H9 (cell line): Measurements from ENCODE around the gene TMEM45B. TPM values are rescaled to one million over a fixed set of nuclear protein-coding genes. Genes with fewer than 3 reads are reported as not detected.

Experiments
- DNase-seq: peaks from one replicate; pipeline ENCODE4 v3.0.0-alpha.2; 2017
- H2AFZ ChIP-seq: one replicate; pipeline ENCODE4 v1.6.1; 2013; ENCODE audit warnings: mild to moderate bottlenecking, low read length, control low read depth, moderate library complexity
- H2AK5ac ChIP-seq: 2 replicates; pipeline ENCODE4 v1.6.1; 2013; ENCODE audit warnings: low read length, control low read depth, mixed read lengths; ENCODE audit not compliant: insufficient read length
- H2BK120ac ChIP-seq: one replicate; pipeline ENCODE4 v1.6.1; 2013; ENCODE audit warnings: low read depth, mild to moderate bottlenecking, low read length, control low read depth, inconsistent platforms; ENCODE audit not compliant: poor library complexity, severe bottlenecking
- H2BK12ac ChIP-seq: 2 replicates; pipeline ENCODE4 v1.6.1; 2013; ENCODE audit warnings: low read length, control low read depth, mixed read lengths, low read depth; ENCODE audit not compliant: insufficient read length
- H2BK15ac ChIP-seq: 2 replicates; pipeline ENCODE4 v1.6.1; 2013; ENCODE audit warnings: low read depth, low read length, control low read depth
- H2BK20ac ChIP-seq: one replicate; pipeline ENCODE4 v1.6.1; 2013; ENCODE audit warnings: low read depth, mild to moderate bottlenecking, low read length, control low read depth, inconsistent platforms; ENCODE audit not compliant: poor library complexity, severe bottlenecking
- H2BK5ac ChIP-seq: 2 replicates; pipeline ENCODE4 v1.6.1; 2013; ENCODE audit warnings: low read length, control low read depth, mixed read lengths; ENCODE audit not compliant: insufficient read length
- H3K14ac ChIP-seq: 2 replicates; pipeline ENCODE4 v1.6.1; 2013; ENCODE audit warnings: low read length, control low read depth; ENCODE audit not compliant: insufficient read depth
- H3K18ac ChIP-seq: 2 replicates; pipeline ENCODE4 v1.6.1; 2013; ENCODE audit warnings: low read depth, mild to moderate bottlenecking, mixed read lengths, low read length, control low read depth; ENCODE audit not compliant: insufficient read length
- H3K23ac ChIP-seq: 2 replicates; pipeline ENCODE4 v1.6.1; 2013; ENCODE audit warnings: low read length, control low read depth, mixed read lengths, low read depth; ENCODE audit not compliant: insufficient read length
- H3K23me2 ChIP-seq: 2 replicates; pipeline ENCODE4 v1.6.1; 2013; ENCODE audit warnings: low read depth, mild to moderate bottlenecking, mixed read lengths, low read length, control low read depth; ENCODE audit not compliant: insufficient read length, poor library complexity, severe bottlenecking
- H3K27ac ChIP-seq: 2 replicates; pipeline ENCODE4 v1.5.1; 2013; ENCODE audit warnings: low read length, control low read depth, mixed read lengths, low read depth; ENCODE audit not compliant: insufficient read length
- H3K27me3 ChIP-seq: 2 replicates; pipeline ENCODE4 v1.6.1; 2013; ENCODE audit warnings: low read length, control low read depth, inconsistent platforms; ENCODE audit not compliant: insufficient read depth
- H3K4ac ChIP-seq: 2 replicates; pipeline ENCODE4 v1.6.1; 2013; ENCODE audit warnings: low read depth, mild to moderate bottlenecking, control low read depth, inconsistent platforms, low read length, moderate library complexity
- H3K4me1 ChIP-seq: 2 replicates; pipeline ENCODE4 v1.6.1; 2013; ENCODE audit warnings: low read length, control low read depth, inconsistent platforms; ENCODE audit not compliant: insufficient read depth
- H3K4me2 ChIP-seq: 2 replicates; pipeline ENCODE4 v1.6.1; 2013; ENCODE audit warnings: low read length, control low read depth, mixed read lengths; ENCODE audit not compliant: insufficient read length, insufficient read depth
- H3K56ac ChIP-seq: 2 replicates; pipeline ENCODE4 v1.6.1; 2013; ENCODE audit warnings: low read depth, mild to moderate bottlenecking, mixed read lengths, low read length, control low read depth; ENCODE audit not compliant: insufficient read length
- H3K79me1 ChIP-seq: 2 replicates; pipeline ENCODE4 v1.6.1; 2013; ENCODE audit warnings: low read depth, mild to moderate bottlenecking, moderate library complexity, low read length, control low read depth, inconsistent platforms; ENCODE audit not compliant: insufficient read depth, poor library complexity, severe bottlenecking
- H3K79me2 ChIP-seq: 2 replicates; pipeline ENCODE4 v1.6.1; 2013; ENCODE audit warnings: low read length, control low read depth, inconsistent platforms; ENCODE audit not compliant: insufficient read depth
- H3K9ac ChIP-seq: 2 replicates; pipeline ENCODE4 v1.6.1; 2013; ENCODE audit warnings: low read length, control low read depth, mixed read lengths; ENCODE audit not compliant: insufficient read length; ENCODE audit errors: extremely low read depth
- H3K9me3 ChIP-seq: one replicate; pipeline ENCODE4 v1.6.1; 2013; ENCODE audit warnings: low read depth, low read length, inconsistent platforms; ENCODE audit not compliant: control insufficient read depth
- H3T11ph ChIP-seq: one replicate; pipeline ENCODE4 v1.6.1; 2013; ENCODE audit warnings: mild to moderate bottlenecking, low read length, control low read depth, inconsistent platforms
- H4K20me1 ChIP-seq: one replicate; pipeline ENCODE4 v1.6.1; 2013; ENCODE audit not compliant: control insufficient read depth, insufficient read length, insufficient read depth
- H4K5ac ChIP-seq: 2 replicates; pipeline ENCODE4 v1.6.1; 2013; ENCODE audit warnings: low read depth, mild to moderate bottlenecking, mixed read lengths, low read length, control low read depth; ENCODE audit not compliant: insufficient read length
- H4K8ac ChIP-seq: replicated peaks from 2 replicates; pipeline ENCODE4 v1.6.1; 2013; ENCODE audit warnings: low read length, control low read depth, mixed read lengths, low read depth; ENCODE audit not compliant: insufficient read length
- H4K91ac ChIP-seq: 2 replicates; pipeline ENCODE4 v1.6.1; 2013; ENCODE audit warnings: low read depth, mild to moderate bottlenecking, moderate library complexity, mixed read lengths, low read length, control low read depth; ENCODE audit not compliant: insufficient read length
- H3K27ac Mint-ChIP-seq, 3 experiments: 2 replicates in 2 of 3; 3 replicates in 1 of 3; pipeline ENCODE4 v1.8.0; 2020 to 2021; ENCODE audit warnings: mixed read lengths in 3 of 3, mild to moderate bottlenecking in 1 of 3, moderate library complexity in 1 of 3
- H3K27me3 Mint-ChIP-seq: 2 replicates; pipeline ENCODE4 v1.8.0; 2021; ENCODE audit warnings: low read depth, mild to moderate bottlenecking, moderate library complexity, mixed read lengths
- H3K36me3 Mint-ChIP-seq, 3 experiments: 2 replicates in 2 of 3; 3 replicates in 1 of 3; pipeline ENCODE4 v1.8.0; 2020 to 2021; ENCODE audit warnings: low read depth in 3 of 3, mixed read lengths in 3 of 3; ENCODE audit not compliant: insufficient read depth in 1 of 3
- H3K4me1 Mint-ChIP-seq, 2 experiments: 2 replicates each; pipeline ENCODE4 v1.8.0; 2020; ENCODE audit warnings: mixed read lengths in 2 of 2
- H3K4me3 Mint-ChIP-seq, 2 experiments: 2 replicates in 1 of 2; 3 replicates in 1 of 2; pipeline ENCODE4 v1.8.0; 2020 to 2021; ENCODE audit warnings: mild to moderate bottlenecking in 2 of 2, mixed read lengths in 2 of 2, moderate library complexity in 1 of 2
- H3K9me3 Mint-ChIP-seq, 2 experiments: 2 replicates in 1 of 2; 3 replicates in 1 of 2; pipeline ENCODE4 v1.8.0; 2020; ENCODE audit warnings: mild to moderate bottlenecking in 2 of 2, mixed read lengths in 2 of 2, moderate library complexity in 1 of 2
- WGBS: extraction: QIAGEN DNeasy Blood & Tissue Kit; methylation state at CpG from one replicate; pipeline ENCODE4 v1.1.7; 2013; ENCODE audit warnings: missing lambda C conversion rate, low lambda C conversion rate, mixed read lengths; ENCODE audit not compliant: insufficient read length; ENCODE audit errors: extremely low coverage; 5-methylcytosine and 5-hydroxymethylcytosine counted together
- total RNA-seq: library from RNA; stranded (reverse); gene quantifications from 2 replicates; pipeline ENCODE4 v1.2.1, GENCODE V29; 2021
- TF ChIP-seq, protein P1 (sequence below): fragments of 200-600 bp; sonication (generic); conservative IDR thresholded peaks from 3 replicates; pipeline ENCODE4 v1.8.0; 2021; ENCODE audit warnings: antibody characterized with exemption, mild to moderate bottlenecking

Gene TMEM45B
- total RNA-seq, 1 experiment from 2014 or later, result 0.70 TPM

DNA sequence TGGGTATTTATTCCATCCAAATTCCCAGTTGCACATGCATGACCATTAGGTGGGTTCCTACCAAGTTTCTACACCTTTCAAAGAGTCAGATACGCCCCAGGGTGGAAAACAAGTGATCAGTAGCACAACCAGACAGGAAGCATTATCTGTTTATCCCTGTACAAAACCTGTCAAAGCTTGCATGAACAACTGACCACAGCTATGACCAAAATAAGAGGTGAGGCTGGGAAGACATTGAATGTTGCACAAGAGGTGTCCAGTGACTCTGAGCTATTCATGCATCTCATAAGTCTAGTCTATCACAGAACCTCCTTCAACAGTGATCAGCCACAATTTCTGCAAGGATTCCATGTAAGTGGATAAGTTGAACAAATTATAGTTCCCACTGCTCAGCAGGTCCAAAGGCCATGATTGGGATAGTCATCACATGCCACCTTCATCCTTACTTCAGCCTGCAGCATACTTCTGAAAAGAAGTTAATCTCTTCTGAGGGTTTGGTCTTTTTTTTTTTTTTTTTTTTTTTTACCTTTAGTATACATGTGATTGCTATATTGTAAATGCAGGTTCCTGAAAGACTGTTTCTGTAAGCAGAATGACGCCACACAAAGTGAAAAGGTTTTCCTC lies 28.0 kb upstream of the TMEM45B start:
- no peak overlapping the region for H2BK5ac ChIP-seq
- no peaks in the 10 kb centered on the region for H3K4me1 Mint-ChIP-seq
- H3K27ac ChIP-seq, result no peak overlapping the region
- DNase-seq, result no peak
- TF ChIP-seq, protein P1, sequence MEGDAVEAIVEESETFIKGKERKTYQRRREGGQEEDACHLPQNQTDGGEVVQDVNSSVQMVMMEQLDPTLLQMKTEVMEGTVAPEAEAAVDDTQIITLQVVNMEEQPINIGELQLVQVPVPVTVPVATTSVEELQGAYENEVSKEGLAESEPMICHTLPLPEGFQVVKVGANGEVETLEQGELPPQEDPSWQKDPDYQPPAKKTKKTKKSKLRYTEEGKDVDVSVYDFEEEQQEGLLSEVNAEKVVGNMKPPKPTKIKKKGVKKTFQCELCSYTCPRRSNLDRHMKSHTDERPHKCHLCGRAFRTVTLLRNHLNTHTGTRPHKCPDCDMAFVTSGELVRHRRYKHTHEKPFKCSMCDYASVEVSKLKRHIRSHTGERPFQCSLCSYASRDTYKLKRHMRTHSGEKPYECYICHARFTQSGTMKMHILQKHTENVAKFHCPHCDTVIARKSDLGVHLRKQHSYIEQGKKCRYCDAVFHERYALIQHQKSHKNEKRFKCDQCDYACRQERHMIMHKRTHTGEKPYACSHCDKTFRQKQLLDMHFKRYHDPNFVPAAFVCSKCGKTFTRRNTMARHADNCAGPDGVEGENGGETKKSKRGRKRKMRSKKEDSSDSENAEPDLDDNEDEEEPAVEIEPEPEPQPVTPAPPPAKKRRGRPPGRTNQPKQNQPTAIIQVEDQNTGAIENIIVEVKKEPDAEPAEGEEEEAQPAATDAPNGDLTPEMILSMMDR, result no peak
- no peak overlapping the region for H3K4ac ChIP-seq
- peaks cover 12% of the 10 kb centered on the region; the same call in 1 of the 2 replicates for H3K27me3 Mint-ChIP-seq
- H3K9me3 Mint-ChIP-seq, result no peaks in the 10 kb centered on the region
- H3K23me2 ChIP-seq, result no peaks in the 10 kb centered on the region
- no peaks in the 10 kb centered on the region for H3K79me1 ChIP-seq
- no peak overlapping the region for H3K56ac ChIP-seq
- H3K23ac ChIP-seq, result no peak overlapping the region
- no peak overlapping the region for H3T11ph ChIP-seq
- no peak overlapping the region for H3K14ac ChIP-seq
- no peaks in the 10 kb centered on the region for H3K4me1 ChIP-seq
- no peak overlapping the region for H2AFZ ChIP-seq
- H3K4me3 Mint-ChIP-seq, result no peak overlapping the region
- H2BK120ac ChIP-seq, result no peak overlapping the region
- H2BK15ac ChIP-seq, result no peak overlapping the region
- no peak overlapping the region for H3K9ac ChIP-seq
- no peak overlapping the region for H3K4me2 ChIP-seq
- H4K8ac ChIP-seq, result no peak overlapping the region
- no CpG with 5 or more reads among the region's 2 CpGs for WGBS
- H2AK5ac ChIP-seq, result no peak overlapping the region
- no peaks in the 10 kb centered on the region for H3K79me2 ChIP-seq
- no peak overlapping the region for H4K5ac ChIP-seq
- no peaks in the 10 kb centered on the region for H3K27me3 ChIP-seq
- H3K36me3 Mint-ChIP-seq, result no peaks in the 10 kb centered on the region
- no peak overlapping the region for H2BK12ac ChIP-seq
- H4K20me1 ChIP-seq, result no peaks in the 10 kb centered on the region
- no peak overlapping the region for H2BK20ac ChIP-seq
- H3K9me3 ChIP-seq, result no peaks in the 10 kb centered on the region
- H3K18ac ChIP-seq, result no peak overlapping the region
- H3K27ac Mint-ChIP-seq, result no peak overlapping the region
- H4K91ac ChIP-seq, result no peak overlapping the region
